Measurements from ENCODE around the gene THG1L. TPM values are rescaled to one million over a fixed set of nuclear protein-coding genes. Genes with fewer than 3 reads are reported as not detected.
A peak's percentile ranks its signal among the peaks of the same experiment; 100 is the strongest.
"Not testable (repeated sequence)": the region's sequence is repeated elsewhere in the genome, so short reads cannot be mapped to it uniquely, and the experiment has no call there.

The THG1L gene
- total and polyA plus RNA-seq, 10 donors, result 7.5 to 17.8 (median 9.1) TPM

- intact Hi-C loops (cut with DNase I; ENCODE audit: low total_unique reads), result loop anchor here (5.0 to 10.0 kb wide), 3 partner anchors 47 to 374 kb away; partner anchors contain the start of gene C5orf52
- no peak for DNase-seq
- Histone ChIP-seq H3K4me1 (peaks cover 0 to 24% (median 12%) of the 10 kb centered on the region in 6 donors), H3K27me3 (replicated peaks in 1 of 7) (no peaks in the 10 kb centered on the region), H3K9me3 (no peaks in the 10 kb centered on the region), H3K36me3 (no peaks in the 10 kb centered on the region), H3K4me3 (no peak overlapping the region), H3K27ac (no peak overlapping the region)
- TF ChIP-seq POLR2AphosphoS5 (IDR thresholded peaks at IDR 0.05), result no peak
- TF ChIP-seq POLR2A (IDR thresholded peaks at IDR 0.05), result no peak
- TF ChIP-seq CTCF (IDR thresholded peaks at IDR 0.05 in 8 of 11, conservative IDR thresholded peaks at IDR 0.05 in 3 of 11), result no peak
- WGBS, 5 donors, result 85 to 95% (median 88%) methylated on average over 2 of the region's 2 CpGs
Measured at GRCh38 chr5:157719245-157719644, 12.0 kb upstream of the THG1L start.

GRCh38 chr5:157721159-157721558 is 10.1 kb upstream of the THG1L start:
- intact Hi-C loops (cut with DNase I; ENCODE audit: low total_unique reads), result no loop called here
- TF ChIP-seq POLR2AphosphoS5 (IDR thresholded peaks at IDR 0.05) (no peak), CTCF (IDR thresholded peaks at IDR 0.05 in 8 of 11, conservative IDR thresholded peaks at IDR 0.05 in 3 of 11) (no peak), POLR2A (IDR thresholded peaks at IDR 0.05) (no peak)
- Histone ChIP-seq H3K36me3 (no peaks in the 10 kb centered on the region), H3K27ac (no peak overlapping the region), H3K9me3 (no peaks in the 10 kb centered on the region), H3K27me3 (replicated peaks in 1 of 7) (no peaks in the 10 kb centered on the region), H3K4me1 (peaks cover 0 to 24% (median 12%) of the 10 kb centered on the region in 6 donors), H3K4me3 (no peak overlapping the region)
- 91 to 97% (median 93%) methylated on average over 3 to 6 of the region's 6 CpGs for WGBS, 5 donors
- DNase-seq, result no peak

- H3K36me3 ChIP-seq; H3K4me3 ChIP-seq; intact Hi-C loops (cut with DNase I; ENCODE audit: low total_unique reads); H3K9me3 ChIP-seq; DNase-seq; H3K27me3 ChIP-seq (replicated peaks in 1 of 7); H3K27ac ChIP-seq: not testable (repeated sequence)
- peaks cover 0 to 14% (median 10%) of the 10 kb centered on the region in 6 donors for H3K4me1 ChIP-seq
- 89 to 98% (median 93%) methylated on average over 2 of the region's 2 CpGs for WGBS, 5 donors
Measured at GRCh38 chr5:157722895-157723294, 8.3 kb upstream of the THG1L start.

GRCh38 chr5:157726607-157727006 is 4.6 kb upstream of the THG1L start:
- H3K4me1 ChIP-seq, result peaks cover 4 to 21% (median 13%) of the 10 kb centered on the region in 6 donors
- H3K4me3 ChIP-seq; H3K9me3 ChIP-seq; H3K36me3 ChIP-seq; DNase-seq; H3K27ac ChIP-seq; intact Hi-C loops (cut with DNase I; ENCODE audit: low total_unique reads); H3K27me3 ChIP-seq (replicated peaks in 1 of 7): not testable (repeated sequence)
- 79 to 100% (median 91%) methylated on average over 2 of the region's 2 CpGs for WGBS, 5 donors

GRCh38 chr5:157727858-157728257 is 3.4 kb upstream of the THG1L start:
- H3K36me3 ChIP-seq; H3K27me3 ChIP-seq (replicated peaks in 1 of 7); H3K4me3 ChIP-seq; H3K9me3 ChIP-seq; H3K27ac ChIP-seq; intact Hi-C loops (cut with DNase I; ENCODE audit: low total_unique reads); DNase-seq: not testable (repeated sequence)
- WGBS, 5 donors, result 89 to 97% (median 92%) methylated on average over 1 of the region's 1 CpG
- H3K4me1 ChIP-seq, result peaks cover 8 to 33% (median 21%) of the 10 kb centered on the region in 6 donors

GRCh38 chr5:157729858-157730257 is 1.4 kb upstream of the THG1L start:
- Histone ChIP-seq H3K36me3 (peaks cover 0 to 23% (median 12%) of the 10 kb centered on the region in 6 donors), H3K9me3 (no peaks in the 10 kb centered on the region), H3K27me3 (replicated peaks in 1 of 7) (no peaks in the 10 kb centered on the region), H3K4me3 (no peak overlapping the region), H3K4me1 (peaks cover 8 to 33% (median 21%) of the 10 kb centered on the region in 6 donors), H3K27ac (peak overlapping the region in 7 of 8 donors; percentile 4 to 95 (median 46))
- no peak for DNase-seq
- TF ChIP-seq POLR2AphosphoS5 (IDR thresholded peaks at IDR 0.05), result no peak
- no peak for TF ChIP-seq CTCF (IDR thresholded peaks at IDR 0.05 in 8 of 11, conservative IDR thresholded peaks at IDR 0.05 in 3 of 11)
- TF ChIP-seq POLR2A (IDR thresholded peaks at IDR 0.05), result no peak
- intact Hi-C loops (cut with DNase I; ENCODE audit: low total_unique reads), result no loop called here
